ENCODE results near the gene AOAH. TPM values are rescaled to one million over a fixed set of nuclear protein-coding genes. Genes with fewer than 3 reads are reported as not detected.

The AOAH gene
- total and polyA plus RNA-seq, 2 of the 13 experiments (the other 11 are each of a cell fraction or from before 2014, with no cell fraction given): not detected

DNA sequence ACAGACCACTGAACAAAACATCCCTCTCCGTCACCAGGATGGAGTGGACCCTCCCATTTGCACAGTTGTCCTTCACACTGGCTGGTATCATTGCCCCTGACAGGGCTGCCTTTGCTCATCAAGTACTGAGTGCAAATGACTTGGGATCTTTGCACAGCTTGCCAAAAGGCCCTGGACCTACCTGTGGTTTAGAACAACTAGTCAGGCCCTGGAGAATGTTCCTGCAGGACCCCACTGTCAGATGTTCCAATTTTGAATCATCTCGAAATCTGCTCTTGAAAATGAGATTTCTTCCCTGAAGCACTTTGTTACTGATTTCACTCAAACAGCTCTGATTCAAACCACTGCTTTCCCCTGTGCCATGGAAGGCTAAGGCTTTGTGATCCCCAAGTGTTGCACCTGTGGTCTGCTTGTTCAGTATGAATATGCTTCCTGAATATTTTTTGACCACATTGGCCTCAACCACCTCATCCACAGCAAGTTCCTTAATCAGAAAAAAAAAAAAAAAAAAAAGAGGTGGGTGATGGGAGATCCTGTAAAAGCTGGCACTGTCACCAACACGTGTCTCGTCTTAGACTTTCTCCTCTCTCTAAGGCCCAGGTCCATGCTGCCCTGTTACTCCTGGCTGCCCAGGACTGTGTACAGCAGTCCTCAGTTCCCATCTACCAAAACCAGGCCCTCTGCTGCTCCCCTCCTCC is 2.7 kb upstream of the AOAH start:
- no peaks in the 10 kb centered on the region for H3K9me3 ChIP-seq (ENCODE audit: low read length)
- no peak overlapping the region for H3K27ac ChIP-seq (ENCODE audit: extremely low read length, insufficient read depth, low read length)
- TF ChIP-seq GFI1 (CRISPR knock-in tag; IDR thresholded peaks at IDR 0.05; ENCODE audit: borderline replicate concordance) (no peak), ZNF234 (CRISPR knock-in tag; conservative IDR thresholded peaks at IDR 0.05) (no peak), ZNF207 (IDR thresholded peaks at IDR 0.05; ENCODE audit: borderline replicate concordance) (no peak), CCDC6 (CRISPR knock-in tag; IDR thresholded peaks at IDR 0.05) (no peak), ZNF333 (CRISPR knock-in tag; IDR thresholded peaks at IDR 0.05; ENCODE audit: borderline replicate concordance) (no peak), FOXK2 (IDR thresholded peaks at IDR 0.05) (no peak), ZNF562 (CRISPR knock-in tag; IDR thresholded peaks at IDR 0.05; ENCODE audit: borderline replicate concordance) (no peak), ZNF879 (CRISPR knock-in tag; IDR thresholded peaks at IDR 0.05) (no peak), ZNF20 (CRISPR knock-in tag; IDR thresholded peaks at IDR 0.05) (no peak)
- TF ChIP-seq, protein P1, sequence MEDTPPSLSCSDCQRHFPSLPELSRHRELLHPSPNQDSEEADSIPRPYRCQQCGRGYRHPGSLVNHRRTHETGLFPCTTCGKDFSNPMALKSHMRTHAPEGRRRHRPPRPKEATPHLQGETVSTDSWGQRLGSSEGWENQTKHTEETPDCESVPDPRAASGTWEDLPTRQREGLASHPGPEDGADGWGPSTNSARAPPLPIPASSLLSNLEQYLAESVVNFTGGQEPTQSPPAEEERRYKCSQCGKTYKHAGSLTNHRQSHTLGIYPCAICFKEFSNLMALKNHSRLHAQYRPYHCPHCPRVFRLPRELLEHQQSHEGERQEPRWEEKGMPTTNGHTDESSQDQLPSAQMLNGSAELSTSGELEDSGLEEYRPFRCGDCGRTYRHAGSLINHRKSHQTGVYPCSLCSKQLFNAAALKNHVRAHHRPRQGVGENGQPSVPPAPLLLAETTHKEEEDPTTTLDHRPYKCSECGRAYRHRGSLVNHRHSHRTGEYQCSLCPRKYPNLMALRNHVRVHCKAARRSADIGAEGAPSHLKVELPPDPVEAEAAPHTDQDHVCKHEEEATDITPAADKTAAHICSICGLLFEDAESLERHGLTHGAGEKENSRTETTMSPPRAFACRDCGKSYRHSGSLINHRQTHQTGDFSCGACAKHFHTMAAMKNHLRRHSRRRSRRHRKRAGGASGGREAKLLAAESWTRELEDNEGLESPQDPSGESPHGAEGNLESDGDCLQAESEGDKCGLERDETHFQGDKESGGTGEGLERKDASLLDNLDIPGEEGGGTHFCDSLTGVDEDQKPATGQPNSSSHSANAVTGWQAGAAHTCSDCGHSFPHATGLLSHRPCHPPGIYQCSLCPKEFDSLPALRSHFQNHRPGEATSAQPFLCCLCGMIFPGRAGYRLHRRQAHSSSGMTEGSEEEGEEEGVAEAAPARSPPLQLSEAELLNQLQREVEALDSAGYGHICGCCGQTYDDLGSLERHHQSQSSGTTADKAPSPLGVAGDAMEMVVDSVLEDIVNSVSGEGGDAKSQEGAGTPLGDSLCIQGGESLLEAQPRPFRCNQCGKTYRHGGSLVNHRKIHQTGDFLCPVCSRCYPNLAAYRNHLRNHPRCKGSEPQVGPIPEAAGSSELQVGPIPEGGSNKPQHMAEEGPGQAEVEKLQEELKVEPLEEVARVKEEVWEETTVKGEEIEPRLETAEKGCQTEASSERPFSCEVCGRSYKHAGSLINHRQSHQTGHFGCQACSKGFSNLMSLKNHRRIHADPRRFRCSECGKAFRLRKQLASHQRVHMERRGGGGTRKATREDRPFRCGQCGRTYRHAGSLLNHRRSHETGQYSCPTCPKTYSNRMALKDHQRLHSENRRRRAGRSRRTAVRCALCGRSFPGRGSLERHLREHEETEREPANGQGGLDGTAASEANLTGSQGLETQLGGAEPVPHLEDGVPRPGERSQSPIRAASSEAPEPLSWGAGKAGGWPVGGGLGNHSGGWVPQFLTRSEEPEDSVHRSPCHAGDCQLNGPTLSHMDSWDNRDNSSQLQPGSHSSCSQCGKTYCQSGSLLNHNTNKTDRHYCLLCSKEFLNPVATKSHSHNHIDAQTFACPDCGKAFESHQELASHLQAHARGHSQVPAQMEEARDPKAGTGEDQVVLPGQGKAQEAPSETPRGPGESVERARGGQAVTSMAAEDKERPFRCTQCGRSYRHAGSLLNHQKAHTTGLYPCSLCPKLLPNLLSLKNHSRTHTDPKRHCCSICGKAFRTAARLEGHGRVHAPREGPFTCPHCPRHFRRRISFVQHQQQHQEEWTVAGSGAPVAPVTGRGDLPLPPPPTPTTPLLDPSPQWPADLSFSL (CRISPR knock-in tag; IDR thresholded peaks at IDR 0.05): no peak
- TF ChIP-seq, protein P2, sequence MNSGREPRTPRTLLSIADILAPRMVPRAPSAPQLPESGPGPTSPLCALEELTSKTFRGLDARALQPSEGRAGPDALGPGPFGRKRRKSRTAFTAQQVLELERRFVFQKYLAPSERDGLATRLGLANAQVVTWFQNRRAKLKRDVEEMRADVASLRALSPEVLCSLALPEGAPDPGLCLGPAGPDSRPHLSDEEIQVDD (CRISPR knock-in tag; IDR thresholded peaks at IDR 0.05; ENCODE audit: borderline replicate concordance): no peak
- TF ChIP-seq, protein P3, sequence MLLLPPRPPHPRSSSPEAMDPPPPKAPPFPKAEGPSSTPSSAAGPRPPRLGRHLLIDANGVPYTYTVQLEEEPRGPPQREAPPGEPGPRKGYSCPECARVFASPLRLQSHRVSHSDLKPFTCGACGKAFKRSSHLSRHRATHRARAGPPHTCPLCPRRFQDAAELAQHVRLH (CRISPR knock-in tag; IDR thresholded peaks at IDR 0.05; ENCODE audit: borderline replicate concordance, low read depth): no peak
- TF ChIP-seq, protein P4, sequence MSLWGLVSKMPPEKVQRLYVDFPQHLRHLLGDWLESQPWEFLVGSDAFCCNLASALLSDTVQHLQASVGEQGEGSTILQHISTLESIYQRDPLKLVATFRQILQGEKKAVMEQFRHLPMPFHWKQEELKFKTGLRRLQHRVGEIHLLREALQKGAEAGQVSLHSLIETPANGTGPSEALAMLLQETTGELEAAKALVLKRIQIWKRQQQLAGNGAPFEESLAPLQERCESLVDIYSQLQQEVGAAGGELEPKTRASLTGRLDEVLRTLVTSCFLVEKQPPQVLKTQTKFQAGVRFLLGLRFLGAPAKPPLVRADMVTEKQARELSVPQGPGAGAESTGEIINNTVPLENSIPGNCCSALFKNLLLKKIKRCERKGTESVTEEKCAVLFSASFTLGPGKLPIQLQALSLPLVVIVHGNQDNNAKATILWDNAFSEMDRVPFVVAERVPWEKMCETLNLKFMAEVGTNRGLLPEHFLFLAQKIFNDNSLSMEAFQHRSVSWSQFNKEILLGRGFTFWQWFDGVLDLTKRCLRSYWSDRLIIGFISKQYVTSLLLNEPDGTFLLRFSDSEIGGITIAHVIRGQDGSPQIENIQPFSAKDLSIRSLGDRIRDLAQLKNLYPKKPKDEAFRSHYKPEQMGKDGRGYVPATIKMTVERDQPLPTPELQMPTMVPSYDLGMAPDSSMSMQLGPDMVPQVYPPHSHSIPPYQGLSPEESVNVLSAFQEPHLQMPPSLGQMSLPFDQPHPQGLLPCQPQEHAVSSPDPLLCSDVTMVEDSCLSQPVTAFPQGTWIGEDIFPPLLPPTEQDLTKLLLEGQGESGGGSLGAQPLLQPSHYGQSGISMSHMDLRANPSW (CRISPR knock-in tag; IDR thresholded peaks at IDR 0.05; ENCODE audit: borderline replicate concordance): no peak
- no peaks in the 10 kb centered on the region for H4K20me1 ChIP-seq (ENCODE audit: insufficient read depth, low read length)
- POLR2A ChIA-PET: no interaction called here
- no peaks in the 10 kb centered on the region for H3K79me2 ChIP-seq (ENCODE audit: insufficient read depth, low read length)
- no peak overlapping the region for H2AFZ ChIP-seq (ENCODE audit: low read length)
- no peak overlapping the region for H3K9ac ChIP-seq (ENCODE audit: insufficient read depth, low read depth, low read length)
- H3K4me2 ChIP-seq (ENCODE audit: low read depth, low read length): no peak overlapping the region
- no peak overlapping the region for H3K4me3 ChIP-seq (replicated peaks in 1 of 3; ENCODE audit: insufficient read depth in 1 of 3, low read depth in 2 of 3, low read length in 3 of 3)
- no peaks in the 10 kb centered on the region for H3K36me3 ChIP-seq (replicated peaks in 1 of 2; ENCODE audit: control insufficient read depth in 1 of 2, insufficient read depth in 2 of 2, low read length in 2 of 2)
- DNase-seq (ENCODE audit: low spot score): no peak
- CTCF ChIA-PET (ENCODE audit: low intra/inter-chr PET ratio, low total read pairs): no interaction called here
- no TSS peak for BruUV-seq (replicated peaks)
- no peaks in the 10 kb centered on the region; a peak in 1 of 5 replicates for H3K27me3 ChIP-seq (ENCODE audit: control insufficient read depth in 1 of 2, insufficient read depth in 2 of 2, low read length in 2 of 2)
- H3K4me1 ChIP-seq (ENCODE audit: insufficient read depth, low read length): no peaks in the 10 kb centered on the region
- intact Hi-C loops (cut with micrococcal nuclease; ENCODE audit: unreplicated experiment): no loop called here
- in situ Hi-C loops (cut with HindIII; ENCODE audit: extremely low pct_ligation_motif_present, low pct_unique_long_range_greater_than_20kb): no loop called here
- FAIRE-seq: no peak
- WGBS (ENCODE audit: low lambda C conversion rate): 5% methylated on average over 4 of the region's 4 CpGs
- no peak for ATAC-seq

Measured in HepG2 (cell line).